Measurements from ENCODE around the gene ELMO1. TPM values are rescaled to one million over a fixed set of nuclear protein-coding genes. Genes with fewer than 3 reads are reported as not detected.

Gene ELMO1
- total and polyA plus RNA-seq, 11 donors, result 6.9 to 38.6 (median 14.7) TPM

DNA sequence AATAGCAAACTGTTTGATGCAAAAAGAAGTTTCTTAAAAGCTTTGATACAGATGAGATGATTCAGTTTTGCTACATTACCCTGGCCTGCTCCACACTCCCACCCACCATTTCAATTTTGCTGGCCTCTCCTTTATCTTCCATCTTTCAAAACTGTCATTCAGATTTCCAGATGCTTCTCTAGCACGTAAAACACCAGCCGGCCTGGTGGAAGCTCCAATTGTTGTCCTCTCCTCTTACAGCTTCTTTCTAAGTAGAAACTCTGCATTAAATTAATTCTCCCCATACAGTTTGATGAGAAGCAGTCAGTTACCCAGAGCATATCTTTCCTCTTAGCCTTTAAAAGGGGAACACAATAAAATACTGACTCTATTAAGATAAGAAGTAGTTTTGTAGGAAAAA, 34.3 kb upstream of the ELMO1 start:
- no peak for DNase-seq
- ATAC-seq, result no peak
- peaks cover 0 to 5% (median under 1%) of the 10 kb centered on the region in 12 donors for H3K9me3 ChIP-seq
- intact Hi-C loops (cut with DNase I), result no loop called here
- TF ChIP-seq POLR2A (IDR thresholded peaks at IDR 0.05), result no peak
- TF ChIP-seq, protein P1, sequence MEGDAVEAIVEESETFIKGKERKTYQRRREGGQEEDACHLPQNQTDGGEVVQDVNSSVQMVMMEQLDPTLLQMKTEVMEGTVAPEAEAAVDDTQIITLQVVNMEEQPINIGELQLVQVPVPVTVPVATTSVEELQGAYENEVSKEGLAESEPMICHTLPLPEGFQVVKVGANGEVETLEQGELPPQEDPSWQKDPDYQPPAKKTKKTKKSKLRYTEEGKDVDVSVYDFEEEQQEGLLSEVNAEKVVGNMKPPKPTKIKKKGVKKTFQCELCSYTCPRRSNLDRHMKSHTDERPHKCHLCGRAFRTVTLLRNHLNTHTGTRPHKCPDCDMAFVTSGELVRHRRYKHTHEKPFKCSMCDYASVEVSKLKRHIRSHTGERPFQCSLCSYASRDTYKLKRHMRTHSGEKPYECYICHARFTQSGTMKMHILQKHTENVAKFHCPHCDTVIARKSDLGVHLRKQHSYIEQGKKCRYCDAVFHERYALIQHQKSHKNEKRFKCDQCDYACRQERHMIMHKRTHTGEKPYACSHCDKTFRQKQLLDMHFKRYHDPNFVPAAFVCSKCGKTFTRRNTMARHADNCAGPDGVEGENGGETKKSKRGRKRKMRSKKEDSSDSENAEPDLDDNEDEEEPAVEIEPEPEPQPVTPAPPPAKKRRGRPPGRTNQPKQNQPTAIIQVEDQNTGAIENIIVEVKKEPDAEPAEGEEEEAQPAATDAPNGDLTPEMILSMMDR (IDR thresholded peaks at IDR 0.05), result no peak
- H3K27ac ChIP-seq, result no peak overlapping the region
- H3K36me3 ChIP-seq, result no peaks in the 10 kb centered on the region
- H3K4me1 ChIP-seq, result peaks cover 0 to 13% (median 0%) of the 10 kb centered on the region in 12 donors
- H3K4me3 ChIP-seq, result no peak overlapping the region
- WGBS, 4 donors, result 73 to 86% (median 79%) methylated on average over 2 of the region's 2 CpGs
- no peaks in the 10 kb centered on the region for H3K27me3 ChIP-seq

- Histone ChIP-seq H3K27ac (no peak overlapping the region), H3K36me3 (no peaks in the 10 kb centered on the region), H3K27me3 (no peaks in the 10 kb centered on the region), H3K4me1 (peaks cover 0 to 15% (median 0%) of the 10 kb centered on the region in 12 donors), H3K9me3 (peaks cover 0 to under 1% (median 0%) of the 10 kb centered on the region in 12 donors), H3K4me3 (no peak overlapping the region)
- no peak for DNase-seq
- no peak for TF ChIP-seq POLR2A (IDR thresholded peaks at IDR 0.05)
- TF ChIP-seq, protein P1 (IDR thresholded peaks at IDR 0.05), result no peak
- no peak for ATAC-seq
- WGBS, 4 donors, result 71 to 85% (median 78%) methylated on average over 1 of the region's 1 CpG
- intact Hi-C loops (cut with DNase I), result no loop called here
Measured at GRCh38 chr7:37482505-37482904, 33.8 kb upstream of the ELMO1 start.

- ATAC-seq (no peak), DNase-seq (no peak)
- 84 to 93% (median 91%) methylated on average over 5 of the region's 5 CpGs for WGBS, 4 donors
- H3K9me3 ChIP-seq, result no peaks in the 10 kb centered on the region
- intact Hi-C loops (cut with DNase I), result no loop called here
- H3K4me1 ChIP-seq, result peaks cover 0 to 21% (median 0%) of the 10 kb centered on the region in 12 donors
- no peak overlapping the region for H3K4me3 ChIP-seq
- H3K27me3 ChIP-seq, result no peaks in the 10 kb centered on the region
- H3K36me3 ChIP-seq, result no peaks in the 10 kb centered on the region
- no peak overlapping the region for H3K27ac ChIP-seq
- no peak for TF ChIP-seq POLR2A (IDR thresholded peaks at IDR 0.05)
- TF ChIP-seq, protein P1 (IDR thresholded peaks at IDR 0.05), result no peak
Measured at GRCh38 chr7:37481722-37482288, 33.1 kb upstream of the ELMO1 start.

DNA sequence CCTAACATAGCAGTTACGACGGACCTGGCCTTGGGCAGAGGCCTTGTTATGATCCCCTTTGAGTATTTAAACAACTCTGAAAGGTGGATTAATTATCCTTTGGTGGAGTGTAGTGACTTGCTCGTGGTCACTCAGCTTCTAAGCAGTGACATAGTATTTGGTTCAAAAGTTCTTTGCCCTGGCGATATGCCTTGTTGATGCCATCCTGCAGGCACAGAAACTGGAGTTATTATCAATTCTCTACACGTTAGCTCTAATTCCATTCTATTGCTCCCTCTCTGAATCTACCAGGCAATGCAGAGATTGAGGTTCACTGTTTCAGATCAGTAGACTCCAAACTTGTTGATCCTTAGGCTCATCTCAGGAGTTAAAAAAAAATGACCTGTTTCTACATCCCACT, 32.5 kb upstream of the ELMO1 start:
- intact Hi-C loops (cut with DNase I), result no loop called here

More for the DNA sequence above, 32.5 kb upstream of the ELMO1 start:
- Histone ChIP-seq H3K4me1 (peaks cover 0 to 21% (median 0%) of the 10 kb centered on the region in 12 donors), H3K36me3 (no peaks in the 10 kb centered on the region), H3K27me3 (no peaks in the 10 kb centered on the region), H3K27ac (peak overlapping the region in 1 of 12 donors; percentile 43), H3K4me3 (no peak overlapping the region), H3K9me3 (no peaks in the 10 kb centered on the region)
- TF ChIP-seq, protein P1 (IDR thresholded peaks at IDR 0.05), result no peak
- no peak for DNase-seq
- 76 to 83% (median 80%) methylated on average over 5 of the region's 5 CpGs for WGBS, 4 donors
- no peak for ATAC-seq

Data from heart left ventricle (tissue), 16 donors.